Muscle layer of colon (tissue), 2 donors: ENCODE measurements around the gene FLYWCH2.
A peak's percentile ranks its signal among the peaks of the same experiment; 100 is the strongest.

Experiments used
- H3K27ac ChIP-seq: one replicate; pipeline ENCODE4 v1.7.0; 2013; ENCODE audit warnings: low read depth, mild to moderate bottlenecking, low read length, moderate library complexity
- H3K27me3 ChIP-seq, 2 donors: one replicate each; pipeline ENCODE4 v1.7.0; 2013; ENCODE audit warnings: low read length in 2 of 2, mild to moderate bottlenecking in 2 of 2; ENCODE audit not compliant: insufficient read depth in 2 of 2, control insufficient read depth in 1 of 2
- H3K36me3 ChIP-seq: one replicate; pipeline ENCODE4 v1.7.0; 2013; ENCODE audit warnings: mild to moderate bottlenecking, low read length; ENCODE audit not compliant: insufficient read depth
- H3K4me1 ChIP-seq: one replicate; pipeline ENCODE4 v1.7.0; 2013; ENCODE audit warnings: mild to moderate bottlenecking, low read length; ENCODE audit not compliant: insufficient read depth
- H3K4me3 ChIP-seq, 2 donors: one replicate each; pipeline ENCODE4 v1.7.0; 2013; ENCODE audit warnings: low read length in 2 of 2, low read depth in 1 of 2, mild to moderate bottlenecking in 1 of 2, moderate library complexity in 1 of 2
- H3K9ac ChIP-seq: one replicate; pipeline ENCODE4 v1.7.0; 2013; ENCODE audit warnings: low read length
- H3K9me3 ChIP-seq: one replicate; pipeline ENCODE4 v1.7.0; 2013; ENCODE audit warnings: mild to moderate bottlenecking, low read length
- donor health status: abdominal sarcoma.
- donor health status: Adenocarcinoma of cecum.

Gene FLYWCH2

DNA sequence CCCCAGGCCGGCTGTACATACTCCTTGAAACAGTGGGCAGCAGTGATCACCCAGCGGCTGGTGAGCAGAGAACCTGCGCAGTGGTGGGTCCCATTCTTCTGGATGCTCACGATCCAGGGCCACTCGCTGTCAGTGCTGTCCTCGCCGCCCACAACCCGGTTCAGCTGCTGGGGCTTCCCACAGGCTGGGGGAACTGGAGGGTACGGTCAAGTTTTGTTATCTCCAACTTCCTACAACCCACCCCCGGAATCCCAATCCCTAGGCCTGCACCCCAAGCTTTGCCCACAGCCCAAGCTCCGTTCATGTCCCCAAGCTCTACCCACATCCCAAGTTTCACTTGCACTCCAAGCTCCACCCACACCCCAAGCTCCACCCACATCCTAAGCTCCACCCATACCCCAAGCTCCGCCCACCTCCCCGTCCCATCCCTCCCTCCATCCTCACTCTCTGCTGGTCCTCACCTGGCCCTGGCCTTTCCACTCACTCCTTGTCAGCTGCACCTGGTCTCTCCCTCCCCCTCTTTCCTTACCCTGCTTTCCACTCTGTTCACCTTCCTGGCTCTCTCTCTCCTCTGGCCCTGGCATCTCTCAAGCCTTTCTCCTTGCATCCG lies 26.8 kb upstream of the FLYWCH2 start:
- Histone ChIP-seq H3K4me1 (no peaks in the 10 kb centered on the region), H3K9ac (no peak overlapping the region), H3K27me3 (peaks cover 0 to 57% of the 10 kb centered on the region in 2 donors), H3K36me3 (no peaks in the 10 kb centered on the region), H3K27ac (no peak overlapping the region), H3K9me3 (no peaks in the 10 kb centered on the region), H3K4me3 (no peak overlapping the region)

DNA sequence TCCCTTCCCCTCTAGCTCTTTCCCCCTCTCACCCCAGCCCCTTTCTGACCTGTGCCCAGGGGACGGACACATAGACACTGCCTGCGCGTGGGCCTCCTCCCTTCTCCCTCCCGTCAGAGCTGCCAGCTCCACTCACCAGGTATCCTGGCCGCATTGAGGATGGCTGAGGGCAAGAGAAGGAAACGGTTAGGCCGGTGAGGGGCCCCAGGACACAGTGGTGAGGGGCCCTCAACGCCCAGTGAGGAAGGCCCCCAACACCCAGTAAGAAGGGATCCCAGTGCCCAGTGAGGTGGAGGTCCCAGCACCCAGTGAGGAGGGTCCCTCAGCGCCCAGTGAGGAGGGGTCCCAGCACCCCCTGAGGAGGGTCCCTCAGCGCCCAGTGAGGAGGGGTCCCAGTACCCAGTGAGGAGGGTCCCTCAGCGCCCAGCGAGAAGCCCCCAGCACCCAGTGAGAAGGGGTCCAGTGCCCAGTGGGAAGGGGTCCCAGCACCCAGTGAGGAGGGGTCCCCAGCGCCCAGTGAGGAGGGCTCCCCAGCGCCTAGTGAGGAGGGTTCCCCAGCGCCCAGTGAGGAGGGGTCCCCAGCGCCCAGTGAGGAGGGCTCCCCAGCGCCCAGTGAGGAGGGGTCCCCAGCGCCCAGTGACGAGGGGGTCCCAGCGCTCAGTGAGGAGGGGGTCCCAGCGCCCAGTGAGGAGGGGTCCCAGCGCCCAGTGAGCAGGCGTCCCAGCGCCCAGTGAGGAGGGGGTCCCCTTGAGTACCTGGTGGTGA lies 26.1 kb upstream of the FLYWCH2 start:
- Histone ChIP-seq H3K9me3 (no peaks in the 10 kb centered on the region), H3K4me1 (no peaks in the 10 kb centered on the region), H3K27ac (no peak overlapping the region), H3K4me3 (no peak overlapping the region), H3K9ac (no peak overlapping the region), H3K27me3 (peaks cover 0 to 54% of the 10 kb centered on the region in 2 donors), H3K36me3 (no peaks in the 10 kb centered on the region)

DNA sequence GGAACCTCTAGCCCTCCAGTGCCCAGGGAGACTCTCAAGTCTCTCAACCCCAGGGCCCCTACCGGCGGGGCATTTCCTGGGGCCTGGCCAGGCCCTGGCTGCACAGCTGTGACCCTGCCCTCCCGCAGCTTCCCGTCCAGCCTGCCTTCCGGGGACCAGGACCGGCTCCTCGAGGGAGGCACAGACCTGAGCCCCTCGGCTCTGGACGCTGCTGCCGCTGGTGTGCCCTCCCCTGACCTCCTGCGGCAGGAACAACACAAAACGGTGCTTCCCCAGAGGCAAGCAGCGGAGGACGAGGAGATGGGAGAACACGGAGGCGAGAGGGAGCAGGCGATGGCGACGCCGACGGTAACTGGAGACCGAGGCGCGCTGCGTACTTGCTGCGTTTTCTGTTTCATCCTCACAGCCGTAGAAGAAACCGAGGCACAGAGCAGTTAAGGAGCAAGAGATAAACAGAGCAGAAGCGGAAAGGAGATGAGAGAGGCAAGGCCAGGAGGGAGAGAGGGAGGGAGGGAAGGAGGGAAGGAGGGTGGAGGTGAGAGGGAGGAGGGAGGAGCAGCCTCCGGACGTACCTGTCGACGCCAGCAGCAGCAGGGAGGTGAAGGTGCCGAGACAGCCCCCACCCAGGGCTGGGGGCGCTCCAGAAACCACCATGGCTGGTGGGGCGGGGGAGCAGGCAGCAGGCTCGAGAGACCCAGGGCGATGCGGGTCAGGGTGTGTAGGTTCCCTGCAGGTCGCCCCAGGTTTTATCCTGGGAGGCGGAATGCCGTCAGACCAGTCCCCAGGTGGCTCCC lies 25.4 kb upstream of the FLYWCH2 start, which contains the start of gene PRSS22:
TSS of gene PRSS22 (minus strand) at position 720 of the 794 bp plus-strand sequence. CDS start at position 654, 66 bp downstream.
- no peak within 1 kb of the TSS for H3K4me3 ChIP-seq
- H3K36me3 ChIP-seq: no peaks in the 10 kb centered on the region
- H3K27me3 ChIP-seq: peaks cover 0 to 48% of the 10 kb centered on the region in 2 donors
- H3K9ac ChIP-seq: no peak within 1 kb of the TSS
- H3K9me3 ChIP-seq: no peaks in the 10 kb centered on the region
- no peaks in the 10 kb centered on the region for H3K4me1 ChIP-seq
- H3K27ac ChIP-seq: no peak within 1 kb of the TSS

DNA sequence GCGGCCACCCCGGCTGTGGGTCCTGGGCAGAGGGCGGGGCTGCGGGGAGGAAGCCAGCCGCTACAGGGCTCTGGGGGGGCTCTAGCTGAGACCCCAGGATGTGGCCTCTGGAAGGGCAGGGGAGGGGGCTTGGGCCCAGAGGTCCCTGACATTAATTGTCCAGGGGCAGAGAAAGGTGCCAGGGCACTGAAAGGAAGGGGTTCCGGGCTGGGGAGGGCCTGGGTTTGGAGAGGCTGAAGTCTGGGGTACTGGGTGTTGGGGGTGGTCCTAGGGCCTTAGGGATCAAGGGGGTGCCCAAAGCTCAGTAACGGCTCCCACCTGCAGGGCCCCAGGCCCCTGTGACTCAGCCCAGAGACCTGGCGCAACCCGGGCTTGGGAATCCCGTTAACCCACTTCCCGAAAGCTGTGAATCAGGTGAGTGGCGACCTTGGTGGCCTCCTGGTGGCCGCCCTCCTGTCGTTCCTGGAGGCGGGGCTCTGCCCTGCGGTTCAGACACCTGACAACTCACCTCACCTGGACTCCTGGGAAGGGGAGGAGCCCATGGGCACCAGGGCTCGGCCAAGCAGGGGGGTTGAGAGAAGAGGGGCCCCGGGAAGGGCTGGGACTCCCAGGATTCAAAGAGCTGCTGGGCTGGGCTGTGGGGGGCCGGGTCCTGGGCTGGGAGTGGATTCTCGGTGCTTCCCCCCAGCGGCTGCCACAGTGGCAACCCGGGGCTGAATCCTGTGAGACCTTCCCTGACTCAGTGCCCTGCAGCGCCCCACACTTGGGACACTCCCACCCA lies 24.6 kb upstream of the FLYWCH2 start:
- Histone ChIP-seq H3K27me3 (peaks cover 0 to 42% of the 10 kb centered on the region in 2 donors), H3K4me1 (no peaks in the 10 kb centered on the region), H3K9me3 (no peaks in the 10 kb centered on the region), H3K9ac (no peak overlapping the region), H3K4me3 (no peak overlapping the region), H3K27ac (no peak overlapping the region), H3K36me3 (no peaks in the 10 kb centered on the region)

DNA sequence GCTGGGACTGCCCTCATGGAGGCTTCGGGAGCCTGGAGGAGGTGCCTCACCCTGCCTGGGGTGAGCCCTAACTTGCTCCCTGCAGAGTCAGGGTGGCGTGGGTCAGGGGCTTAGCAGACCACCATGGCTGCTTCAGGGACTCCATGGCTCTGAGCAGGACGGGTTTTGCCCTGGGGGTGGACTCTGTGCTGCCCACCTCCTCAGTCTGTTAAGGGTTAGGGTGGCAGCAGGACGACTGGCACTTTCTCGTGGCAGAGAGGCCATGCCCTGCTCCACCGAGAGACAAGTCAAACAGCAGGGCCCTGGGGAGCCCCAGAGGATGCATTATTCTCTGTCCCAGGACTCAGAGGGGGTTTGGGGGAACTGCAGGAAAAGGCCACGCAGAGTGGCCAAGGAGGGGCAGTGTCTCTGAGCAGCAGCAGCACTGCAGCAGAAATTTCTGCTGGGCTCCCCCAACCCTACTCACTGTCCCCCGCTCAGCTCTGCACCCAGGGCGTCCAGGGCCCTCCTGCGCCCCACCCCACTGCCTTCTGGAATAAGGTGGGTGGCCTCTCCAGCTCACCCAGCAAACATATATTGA lies 23.2 kb upstream of the FLYWCH2 start:
- Histone ChIP-seq H3K36me3 (no peaks in the 10 kb centered on the region), H3K27ac (no peak overlapping the region), H3K9ac (no peak overlapping the region), H3K4me3 (no peak overlapping the region), H3K9me3 (no peaks in the 10 kb centered on the region), H3K4me1 (no peaks in the 10 kb centered on the region), H3K27me3 (peaks cover 0 to 37% of the 10 kb centered on the region in 2 donors)

DNA sequence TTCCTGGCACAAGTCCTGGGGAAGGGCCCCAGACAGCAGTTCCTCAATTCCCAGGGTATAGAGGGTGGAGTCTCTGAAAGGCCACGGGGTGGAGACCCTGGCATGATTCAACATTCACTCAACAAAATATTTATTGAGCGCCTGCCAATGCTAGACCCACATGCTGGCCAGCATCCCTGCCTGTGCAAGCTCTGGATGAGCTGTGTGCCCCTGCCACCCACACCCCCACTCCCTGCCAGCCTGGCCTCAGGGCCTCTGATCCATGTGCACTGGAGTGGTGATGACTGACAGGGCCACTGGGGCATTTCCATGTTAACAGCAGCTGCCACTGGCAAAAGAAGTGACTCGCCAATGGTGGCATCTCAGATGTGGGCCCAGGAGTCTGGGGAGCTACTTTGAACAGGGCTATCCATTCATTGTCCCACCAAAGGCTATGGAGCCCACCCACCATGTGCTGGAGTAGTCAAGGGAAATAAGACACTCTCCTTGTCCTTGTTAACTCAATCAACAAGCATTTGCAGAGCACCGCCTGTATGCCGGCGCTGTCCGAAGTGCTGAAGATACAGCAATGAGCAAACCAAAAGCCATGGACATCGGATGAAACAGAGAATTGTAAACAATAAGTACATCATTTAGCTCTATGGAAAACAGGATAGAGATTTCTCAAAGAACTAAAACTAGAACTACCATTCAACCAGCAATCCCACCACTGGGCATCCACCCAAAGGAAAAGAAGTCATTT lies 22.0 kb upstream of the FLYWCH2 start:
- Histone ChIP-seq H3K36me3 (no peaks in the 10 kb centered on the region), H3K4me1 (no peaks in the 10 kb centered on the region), H3K27me3 (peaks cover 0 to 37% of the 10 kb centered on the region in 2 donors), H3K9ac (no peak overlapping the region), H3K4me3 (no peak overlapping the region), H3K9me3 (no peaks in the 10 kb centered on the region), H3K27ac (no peak overlapping the region)

DNA sequence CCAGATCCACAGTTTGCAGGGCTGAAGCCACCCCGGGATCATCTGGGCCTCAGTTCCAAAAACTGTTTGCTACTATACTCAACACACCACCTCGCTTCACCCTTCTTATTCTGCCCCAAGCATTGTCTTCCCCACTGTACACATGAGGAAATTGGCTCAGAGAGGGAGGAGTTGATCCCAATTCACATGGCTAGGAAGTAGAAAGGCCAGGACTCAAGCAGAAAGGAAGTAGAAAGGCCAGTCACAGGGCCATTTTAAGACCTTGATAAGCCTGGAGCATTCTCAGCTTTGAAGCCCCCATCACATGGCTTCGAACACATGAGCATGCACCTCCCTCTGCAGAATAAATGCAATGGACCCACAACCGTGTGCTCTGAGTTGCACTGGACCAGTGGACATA lies 17.4 kb upstream of the FLYWCH2 start:
- Histone ChIP-seq H3K4me3 (no peak overlapping the region), H3K27me3 (no peaks in the 10 kb centered on the region), H3K4me1 (peaks cover 5% of the 10 kb centered on the region), H3K36me3 (no peaks in the 10 kb centered on the region), H3K27ac (no peak overlapping the region), H3K9me3 (no peaks in the 10 kb centered on the region), H3K9ac (no peak overlapping the region)

DNA sequence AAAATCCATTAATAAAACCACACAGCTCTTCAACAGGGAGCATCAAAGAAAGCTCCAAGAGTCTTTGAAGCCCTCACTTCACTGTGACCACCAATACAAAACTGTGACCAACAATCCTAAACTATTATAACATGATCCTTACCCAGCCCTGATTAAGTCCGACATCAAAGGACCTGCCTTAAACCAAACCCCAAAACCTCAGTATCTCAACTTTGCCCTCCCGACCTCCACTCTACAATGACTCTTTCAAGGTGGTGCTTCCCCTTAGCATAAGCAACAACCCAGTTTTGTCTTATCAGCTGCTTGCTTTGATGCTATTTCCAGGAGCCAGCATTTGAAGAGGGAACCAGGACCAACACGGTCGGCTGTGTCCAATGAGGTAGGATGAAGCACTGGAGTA lies 16.6 kb upstream of the FLYWCH2 start:
- H3K4me3 ChIP-seq: no peak overlapping the region
- no peaks in the 10 kb centered on the region for H3K36me3 ChIP-seq
- no peak overlapping the region for H3K9ac ChIP-seq
- no peak overlapping the region for H3K27ac ChIP-seq
- H3K27me3 ChIP-seq: no peaks in the 10 kb centered on the region
- no peaks in the 10 kb centered on the region for H3K9me3 ChIP-seq
- peaks cover 5% of the 10 kb centered on the region for H3K4me1 ChIP-seq

DNA sequence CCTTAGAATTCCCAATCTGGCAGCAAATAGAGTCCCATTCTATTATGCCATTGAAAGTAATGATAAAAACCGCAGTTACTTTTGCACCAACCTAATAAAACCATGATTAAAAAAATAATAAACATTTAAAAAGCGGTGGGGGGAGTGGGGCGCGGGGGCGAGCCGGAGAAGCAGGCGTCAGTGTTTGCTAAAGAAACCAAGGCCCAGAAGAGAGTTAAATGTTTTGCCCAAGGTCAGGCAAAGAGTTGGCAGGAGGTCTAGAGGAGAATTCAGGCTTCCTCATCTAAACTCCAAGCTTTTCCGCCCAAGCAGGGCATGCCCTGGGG lies 15.4 kb upstream of the FLYWCH2 start:
- Histone ChIP-seq H3K27me3 (no peaks in the 10 kb centered on the region), H3K4me1 (peaks cover 5% of the 10 kb centered on the region), H3K27ac (peak overlapping the region; percentile 77), H3K36me3 (no peaks in the 10 kb centered on the region), H3K9me3 (no peaks in the 10 kb centered on the region), H3K4me3 (peak overlapping the region; percentile 59 to 92), H3K9ac (peak overlapping the region; percentile 56)

DNA sequence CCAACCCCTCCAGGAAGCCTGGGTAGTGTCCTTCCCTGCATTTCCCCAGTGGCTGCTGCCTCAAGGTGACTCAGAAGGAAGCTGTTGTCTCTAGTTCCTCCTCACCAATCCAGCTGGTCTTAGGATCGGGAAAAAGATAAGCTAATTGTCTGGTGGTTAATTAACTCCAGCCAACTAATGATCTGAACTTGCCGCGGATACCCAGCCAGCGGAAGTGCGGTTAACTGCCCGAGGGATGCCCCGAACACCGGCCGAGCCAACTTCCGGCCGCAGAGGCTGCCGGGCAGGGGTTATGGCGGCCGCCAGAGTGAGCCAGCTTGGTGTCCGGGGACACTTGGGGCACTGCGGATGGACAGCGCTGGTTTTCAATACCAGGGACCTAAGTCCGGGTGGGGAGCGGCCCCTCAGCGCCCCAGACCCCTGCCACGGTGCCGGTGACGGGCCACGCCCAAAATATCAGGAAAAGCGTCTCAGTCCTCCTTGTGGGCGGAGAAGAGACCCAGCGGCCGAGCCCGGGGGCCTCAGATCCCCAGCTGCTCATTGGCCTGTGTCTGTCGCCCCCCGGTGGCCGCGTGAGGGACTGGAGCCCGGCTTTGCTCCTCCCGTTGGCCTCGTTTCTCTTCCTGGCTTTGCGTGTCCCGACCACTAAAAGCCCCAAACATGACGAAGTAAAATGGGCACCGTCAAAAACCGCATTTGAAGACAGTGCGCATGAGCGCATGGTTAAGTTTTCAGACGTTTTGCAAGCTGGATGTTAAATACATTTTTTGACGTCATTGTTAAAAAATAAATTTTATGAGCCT lies 14.8 kb upstream of the FLYWCH2 start:
- Histone ChIP-seq H3K27me3 (no peaks in the 10 kb centered on the region), H3K4me1 (peaks cover 5% of the 10 kb centered on the region), H3K9me3 (no peaks in the 10 kb centered on the region), H3K36me3 (no peaks in the 10 kb centered on the region), H3K27ac (peak overlapping the region; percentile 77), H3K4me3 (peak overlapping the region; percentile 59 to 92), H3K9ac (peak overlapping the region; percentile 56)
